Daoy (cell line): Measurements from ENCODE around the gene SRSF4. TPM values are rescaled to one million over a fixed set of nuclear protein-coding genes. Genes with fewer than 3 reads are reported as not detected.
"Not testable (repeated sequence)": the region's sequence is repeated elsewhere in the genome, so short reads cannot be mapped to it uniquely, and the experiment has no call there.

Experiments used
- DNase-seq: peaks from one replicate; pipeline ENCODE4 v3.0.0-alpha.2; 2015; ENCODE audit warnings: low read depth
- total RNA-seq: library from RNA; depleted of rRNA; stranded (reverse); fragments of >200 nt; shearing (Covaris generic); gene quantifications from 2 replicates; pipeline ENCODE4 v1.2.3, GENCODE V29; 2014

Gene SRSF4
- total RNA-seq, 1 experiment from 2014 or later = 53.7 TPM

- peak; percentile 81 for DNase-seq
Measured at GRCh38 chr1:29124366-29125236, 57.1 kb downstream of the SRSF4 start.

GRCh38 chr1:29123887-29124365, 57.8 kb downstream of the SRSF4 start, which contains the start of gene TMEM200B:
Gene TMEM200B (minus strand): TSS chr1:29123903. CDS start chr1:29121828, 2,075 bp downstream.
- DNase-seq = peak; percentile 29

- peak; percentile 55 for DNase-seq
Measured at GRCh38 chr1:29123053-29123886, 58.4 kb downstream of the SRSF4 start.

GRCh38 chr1:29122682-29123052, 59.0 kb downstream of the SRSF4 start:
- peak; percentile 90 for DNase-seq

- DNase-seq = peak; percentile 36
Measured at GRCh38 chr1:29121936-29122681, 59.6 kb downstream of the SRSF4 start.

- no peak for DNase-seq
Measured at GRCh38 chr1:29121516-29121935, 60.2 kb downstream of the SRSF4 start.

- no peak for DNase-seq
Measured at GRCh38 chr1:29120947-29121485, 60.7 kb downstream of the SRSF4 start.

GRCh38 chr1:29120367-29120766, 61.3 kb downstream of the SRSF4 start:
- no peak for DNase-seq

GRCh38 chr1:29119121-29119929, 62.4 kb downstream of the SRSF4 start:
- DNase-seq = no peak

GRCh38 chr1:29117381-29117780, 64.3 kb downstream of the SRSF4 start:
- no peak for DNase-seq

GRCh38 chr1:29114654-29115053, 67.0 kb downstream of the SRSF4 start:
- DNase-seq = no peak

- DNase-seq = no peak
Measured at GRCh38 chr1:29113413-29114117, 68.1 kb downstream of the SRSF4 start.

GRCh38 chr1:29112705-29113412, 68.8 kb downstream of the SRSF4 start:
- no peak for DNase-seq

GRCh38 chr1:29108041-29108440, 73.7 kb downstream of the SRSF4 start:
- DNase-seq = not testable (repeated sequence)

GRCh38 chr1:29105822-29106221, 75.9 kb downstream of the SRSF4 start:
- no peak for DNase-seq

- no peak for DNase-seq
Measured at GRCh38 chr1:29100487-29100886, 81.2 kb downstream of the SRSF4 start.

- no peak for DNase-seq
Measured at GRCh38 chr1:29099286-29099685, 82.4 kb downstream of the SRSF4 start.
